AG04449 (cell line): ENCODE measurements around the gene KRT85.

Source experiments
- CTCF ChIA-PET: fragments of 350-600 bp; formaldehyde crosslinking; extraction: SDS; loops from one replicate; lab custom pipeline; 2021; ENCODE audit warnings: antibody characterized with exemption; lab: Yijun Ruan, JAX
- POLR2A ChIA-PET: fragments of 400-600, 350-600 bp; formaldehyde crosslinking; extraction: SDS; loops from one replicate; lab custom pipeline; 2020; ENCODE audit warnings: antibody characterized with exemption, inconsistent platforms; lab: Yijun Ruan, JAX
- DNase-seq: peaks from one replicate; pipeline ENCODE4 v3.0.0-alpha.2; 2010; ENCODE audit warnings: low read depth, low spot score
- H3K4me3 ChIP-seq: 2 replicates; pipeline ENCODE4 v1.5.1; 2011; ENCODE audit warnings: low read depth, mild to moderate bottlenecking, control low read depth, low read length
- TF ChIP-seq, protein P1 (sequence below): IDR thresholded peaks from one replicate; pipeline ENCODE4 v1.5.1; 2011; ENCODE audit warnings: mild to moderate bottlenecking, moderate library complexity, low read length, control low read depth, inconsistent platforms; ENCODE audit not compliant: insufficient read depth; ENCODE audit errors: missing control alignments

KRT85 gene

DNA sequence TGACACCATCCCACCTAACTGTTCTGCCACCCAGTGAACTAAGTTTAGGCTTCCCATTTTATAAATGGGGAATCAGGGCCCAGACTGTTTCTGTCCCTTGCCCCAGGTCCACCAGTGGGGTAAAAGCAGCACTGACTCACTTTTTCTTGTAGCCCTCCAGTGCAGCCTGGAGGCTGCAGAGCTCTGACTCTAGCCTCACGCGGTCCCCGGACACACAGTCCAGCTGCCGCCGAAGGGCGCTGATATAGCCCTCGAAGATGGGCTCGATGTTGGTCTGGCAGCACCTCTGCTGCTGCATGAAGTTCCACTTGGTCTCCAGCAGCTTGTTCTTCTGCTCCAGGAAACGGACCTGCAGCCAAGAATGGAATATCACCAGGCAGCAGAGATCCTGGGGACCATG lies 36.3 kb upstream of the KRT85 start:
- TF ChIP-seq, protein P1, sequence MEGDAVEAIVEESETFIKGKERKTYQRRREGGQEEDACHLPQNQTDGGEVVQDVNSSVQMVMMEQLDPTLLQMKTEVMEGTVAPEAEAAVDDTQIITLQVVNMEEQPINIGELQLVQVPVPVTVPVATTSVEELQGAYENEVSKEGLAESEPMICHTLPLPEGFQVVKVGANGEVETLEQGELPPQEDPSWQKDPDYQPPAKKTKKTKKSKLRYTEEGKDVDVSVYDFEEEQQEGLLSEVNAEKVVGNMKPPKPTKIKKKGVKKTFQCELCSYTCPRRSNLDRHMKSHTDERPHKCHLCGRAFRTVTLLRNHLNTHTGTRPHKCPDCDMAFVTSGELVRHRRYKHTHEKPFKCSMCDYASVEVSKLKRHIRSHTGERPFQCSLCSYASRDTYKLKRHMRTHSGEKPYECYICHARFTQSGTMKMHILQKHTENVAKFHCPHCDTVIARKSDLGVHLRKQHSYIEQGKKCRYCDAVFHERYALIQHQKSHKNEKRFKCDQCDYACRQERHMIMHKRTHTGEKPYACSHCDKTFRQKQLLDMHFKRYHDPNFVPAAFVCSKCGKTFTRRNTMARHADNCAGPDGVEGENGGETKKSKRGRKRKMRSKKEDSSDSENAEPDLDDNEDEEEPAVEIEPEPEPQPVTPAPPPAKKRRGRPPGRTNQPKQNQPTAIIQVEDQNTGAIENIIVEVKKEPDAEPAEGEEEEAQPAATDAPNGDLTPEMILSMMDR, result no peak
- CTCF ChIA-PET, result interaction anchor here (0.7 to 1.8 kb wide), 5 partner anchors 12 to 481 kb away, joined by 3 to 6 read pairs (median 3); no protein-coding TSS in a partner anchor
- no peak overlapping the region for H3K4me3 ChIP-seq
- POLR2A ChIA-PET, result no interaction called here
- no peak for DNase-seq

DNA sequence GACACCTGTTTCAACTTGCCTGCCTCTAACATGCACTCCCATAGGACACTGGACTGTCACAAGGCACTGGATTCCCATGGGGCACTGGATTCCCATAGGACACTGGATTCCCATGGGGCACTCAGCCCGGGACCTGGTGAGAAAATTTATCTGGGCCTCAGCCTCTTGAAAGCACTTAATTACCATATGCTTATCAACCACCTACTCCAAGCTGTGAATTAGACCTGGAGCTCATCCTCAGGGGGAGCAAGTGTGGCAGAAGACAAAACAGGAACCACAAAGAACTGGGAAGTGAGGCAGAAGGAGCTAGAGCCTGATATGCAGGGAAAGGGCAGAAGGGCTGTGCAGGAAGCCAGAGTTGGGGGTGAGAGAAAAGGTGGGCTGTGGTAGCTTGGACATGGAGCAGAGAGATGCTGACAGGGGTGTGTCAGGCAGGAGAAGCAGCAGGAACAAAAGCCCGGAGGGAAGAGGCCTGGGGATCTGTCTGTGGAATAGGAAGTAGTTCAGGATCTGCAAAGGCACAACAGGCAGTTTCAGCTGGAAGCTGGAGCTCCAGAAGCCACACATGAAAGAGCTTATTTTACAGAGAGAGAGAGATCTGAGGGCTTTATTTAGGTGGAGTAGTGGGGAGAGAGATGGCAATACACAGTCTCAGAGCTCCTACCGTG lies 35.7 kb upstream of the KRT85 start:
- no peak overlapping the region for H3K4me3 ChIP-seq
- ChIA-PET CTCF (interaction anchor here (0.7 to 1.8 kb wide), 4 partner anchors 12 to 482 kb away, joined by 3 to 6 read pairs (median 4); no protein-coding TSS in a partner anchor), POLR2A (no interaction called here)
- TF ChIP-seq, protein P1, result no peak
- no peak for DNase-seq

DNA sequence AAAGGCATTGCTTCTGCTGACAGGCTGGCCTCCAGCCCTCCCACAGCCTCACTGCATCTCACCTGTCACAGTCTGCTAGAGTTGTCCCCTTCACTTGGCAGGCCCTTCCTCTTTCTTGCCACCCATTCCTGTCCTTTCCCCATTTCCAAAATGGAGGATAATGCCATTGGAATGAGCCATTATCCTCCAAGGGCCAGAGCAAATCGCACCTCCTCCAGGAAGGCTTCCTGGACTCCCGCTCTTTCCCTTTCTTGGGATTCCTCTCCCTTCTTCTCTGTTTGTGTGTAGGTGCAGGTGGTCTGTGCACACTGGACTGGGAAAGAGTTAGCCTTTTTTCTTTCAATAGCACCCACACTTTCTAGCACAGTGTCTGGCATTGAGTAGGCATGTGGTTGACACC lies 35.1 kb upstream of the KRT85 start:
- ChIA-PET POLR2A (no interaction called here), CTCF (interaction anchor here (1.1 to 1.5 kb wide), 2 partner anchors 105 to 477 kb away, joined by 3 to 5 read pairs; no protein-coding TSS in a partner anchor)
- TF ChIP-seq, protein P1, result no peak
- H3K4me3 ChIP-seq, result no peak overlapping the region
- DNase-seq, result no peak

DNA sequence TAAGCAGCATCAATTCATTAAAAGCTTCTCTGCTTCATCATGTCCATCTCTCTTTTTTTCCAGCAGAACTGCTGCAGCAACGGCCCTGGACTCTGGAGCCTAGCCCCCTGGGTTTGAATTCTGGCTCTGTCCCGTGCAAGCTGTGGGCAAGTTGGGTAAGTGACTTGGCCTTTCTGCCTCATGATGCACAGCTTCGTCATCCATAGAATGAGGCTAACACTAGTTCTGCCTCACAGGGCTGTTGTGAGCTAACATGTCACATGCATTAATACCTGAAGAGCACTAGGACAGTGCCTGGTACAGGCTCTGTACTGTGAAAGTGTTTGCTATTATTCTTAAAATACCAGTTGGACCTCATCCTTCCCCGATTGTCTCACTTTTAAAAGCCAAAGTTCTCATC lies 34.6 kb upstream of the KRT85 start:
- POLR2A ChIA-PET, result no interaction called here
- TF ChIP-seq, protein P1, result no peak
- DNase-seq, result no peak
- CTCF ChIA-PET, result interaction anchor here (1.0 to 1.5 kb wide), 4 partner anchors 10 to 482 kb away, joined by 3 to 6 read pairs (median 4); no protein-coding TSS in a partner anchor
- H3K4me3 ChIP-seq, result no peak overlapping the region

DNA sequence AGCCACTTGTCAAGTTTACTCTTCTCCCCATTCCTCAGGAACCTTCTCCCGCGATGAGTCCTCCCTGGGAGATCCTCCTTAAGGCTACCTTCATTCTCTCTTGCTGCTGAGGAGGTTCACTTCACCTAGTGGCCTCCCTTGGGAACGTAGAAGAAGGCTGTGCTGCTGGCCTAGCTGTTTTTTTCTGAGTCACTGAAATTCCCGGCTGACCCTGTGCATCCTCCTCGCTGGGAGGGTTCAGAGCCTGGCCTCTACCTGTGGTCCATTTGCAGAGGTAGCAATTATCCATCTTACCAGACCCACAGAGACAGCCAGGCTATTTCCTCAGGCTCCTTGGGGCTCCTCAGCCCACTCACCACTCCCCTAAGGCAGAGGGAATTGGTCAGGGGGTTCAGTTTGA lies 34.2 kb upstream of the KRT85 start:
- ChIA-PET POLR2A (no interaction called here), CTCF (interaction anchor here (1.0 to 1.5 kb wide), 4 partner anchors 10 to 483 kb away, joined by 3 to 6 read pairs (median 4); no protein-coding TSS in a partner anchor)
- TF ChIP-seq, protein P1, result no peak
- DNase-seq, result no peak
- no peak overlapping the region for H3K4me3 ChIP-seq

DNA sequence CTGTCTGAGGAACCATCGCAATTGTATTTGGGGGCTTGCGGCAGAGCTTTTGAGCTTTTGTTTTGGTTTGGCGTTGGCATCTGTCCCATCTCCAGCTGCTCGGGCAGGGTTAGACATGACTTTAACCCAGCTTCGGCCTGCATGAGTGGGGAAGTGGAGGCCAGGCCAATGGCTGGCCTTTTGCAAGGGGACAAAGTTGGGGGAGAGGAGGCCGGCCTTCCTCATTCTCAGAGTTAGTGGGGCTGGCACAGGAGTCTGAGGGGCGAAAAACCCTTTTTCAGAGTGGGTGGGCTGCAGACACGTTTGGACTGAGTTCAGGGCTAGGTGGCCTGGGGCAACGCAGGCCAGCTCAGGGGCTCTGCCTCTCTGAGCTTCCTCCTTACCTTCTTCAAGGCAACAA lies 33.6 kb upstream of the KRT85 start:
- TF ChIP-seq, protein P1, result no peak
- DNase-seq, result no peak
- CTCF ChIA-PET, result interaction anchor here (0.9 to 1.5 kb wide), 5 partner anchors 9 to 483 kb away, joined by 3 to 5 read pairs (median 3); no protein-coding TSS in a partner anchor
- POLR2A ChIA-PET, result no interaction called here
- H3K4me3 ChIP-seq, result no peak overlapping the region
